Vagina (tissue), 2 donors: ENCODE measurements around the gene MED17.

Source experiments
- POLR2A ChIP-seq, 2 donors: fragments of 450-650 bp; IDR thresholded peaks; one replicate each; pipeline ENCODE4 v1.6.1; 2017; ENCODE audit warnings: antibody characterized with exemption in 2 of 2, mild to moderate bottlenecking in 2 of 2, moderate library complexity in 2 of 2
- TF ChIP-seq, protein P1 (sequence below), 3 experiments: fragments of 450-650 bp in 2 of 3; fragments of 200-600 bp in 1 of 3; sonication (generic) in 1 of 3; IDR thresholded peaks; one replicate each; pipeline ENCODE4 v1.5.1; 2017 to 2019; ENCODE audit warnings: antibody characterized with exemption in 3 of 3, mild to moderate bottlenecking in 2 of 3, moderate library complexity in 2 of 3

DNA sequence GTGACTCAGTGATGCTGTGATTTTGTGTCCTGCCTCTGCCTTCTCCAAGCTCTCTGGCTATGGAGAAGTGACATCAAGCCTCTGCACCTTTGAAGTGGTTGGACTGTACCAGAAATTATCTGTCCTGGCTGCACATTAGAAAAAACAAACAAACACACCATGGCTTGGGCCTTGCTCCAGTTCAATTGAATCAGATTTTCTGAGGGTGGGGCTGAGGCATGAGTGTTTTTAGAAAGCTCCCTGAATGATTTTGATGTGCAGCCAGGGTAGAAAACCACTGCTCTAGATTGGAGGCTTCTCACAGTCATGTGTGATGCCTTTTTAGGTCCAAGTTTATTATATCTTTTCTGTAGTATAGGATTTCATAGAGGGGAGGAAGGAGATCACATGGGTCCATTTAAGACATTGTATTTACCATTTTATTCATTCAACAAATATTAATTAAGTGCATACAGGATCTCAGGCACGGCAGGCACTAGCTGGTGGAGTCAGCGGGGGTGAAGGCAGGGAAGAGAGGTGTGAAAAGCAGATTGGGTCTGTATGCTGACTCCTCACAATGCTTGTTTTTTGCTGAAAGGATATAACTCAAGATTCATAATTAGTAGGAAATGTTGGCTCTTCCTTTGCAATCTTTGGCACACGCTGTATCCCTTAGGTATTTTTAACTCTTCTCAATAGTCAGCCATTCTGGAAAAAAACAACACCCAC lies 73.5 kb downstream of the MED17 start:
- TF ChIP-seq, protein P1, sequence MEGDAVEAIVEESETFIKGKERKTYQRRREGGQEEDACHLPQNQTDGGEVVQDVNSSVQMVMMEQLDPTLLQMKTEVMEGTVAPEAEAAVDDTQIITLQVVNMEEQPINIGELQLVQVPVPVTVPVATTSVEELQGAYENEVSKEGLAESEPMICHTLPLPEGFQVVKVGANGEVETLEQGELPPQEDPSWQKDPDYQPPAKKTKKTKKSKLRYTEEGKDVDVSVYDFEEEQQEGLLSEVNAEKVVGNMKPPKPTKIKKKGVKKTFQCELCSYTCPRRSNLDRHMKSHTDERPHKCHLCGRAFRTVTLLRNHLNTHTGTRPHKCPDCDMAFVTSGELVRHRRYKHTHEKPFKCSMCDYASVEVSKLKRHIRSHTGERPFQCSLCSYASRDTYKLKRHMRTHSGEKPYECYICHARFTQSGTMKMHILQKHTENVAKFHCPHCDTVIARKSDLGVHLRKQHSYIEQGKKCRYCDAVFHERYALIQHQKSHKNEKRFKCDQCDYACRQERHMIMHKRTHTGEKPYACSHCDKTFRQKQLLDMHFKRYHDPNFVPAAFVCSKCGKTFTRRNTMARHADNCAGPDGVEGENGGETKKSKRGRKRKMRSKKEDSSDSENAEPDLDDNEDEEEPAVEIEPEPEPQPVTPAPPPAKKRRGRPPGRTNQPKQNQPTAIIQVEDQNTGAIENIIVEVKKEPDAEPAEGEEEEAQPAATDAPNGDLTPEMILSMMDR (IDR thresholded peaks at IDR 0.05) = no peak
- TF ChIP-seq POLR2A (IDR thresholded peaks at IDR 0.05) = no peak
